ENCODE measurements around the gene EPHB2.

EPHB2 gene

DNA sequence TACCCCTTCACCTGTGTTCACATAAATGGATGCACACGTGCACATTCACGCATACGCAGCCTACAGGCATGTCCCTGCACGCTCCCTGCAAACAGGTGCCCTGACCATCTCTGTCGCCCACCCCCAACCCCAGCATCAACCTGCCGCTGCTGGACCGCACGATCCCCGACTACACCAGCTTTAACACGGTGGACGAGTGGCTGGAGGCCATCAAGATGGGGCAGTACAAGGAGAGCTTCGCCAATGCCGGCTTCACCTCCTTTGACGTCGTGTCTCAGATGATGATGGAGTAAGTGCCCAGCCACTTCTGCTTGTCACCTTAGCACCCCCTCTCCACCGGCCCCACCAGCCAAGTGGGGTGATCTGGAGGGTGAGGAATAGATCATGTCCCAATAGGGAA, 201.7 kb downstream of the EPHB2 start:
- Histone ChIP-seq H3K27ac (ENCODE audit: low read length) (no peak overlapping the region), H3K27me3 (ENCODE audit: control insufficient read depth, insufficient read depth, low read length) (no peaks in the 10 kb centered on the region), H3K9me3 (ENCODE audit: control insufficient read depth, insufficient read depth, low read length) (no peaks in the 10 kb centered on the region), H3K4me3 (ENCODE audit: low read length) (no peak overlapping the region), H3K4me1 (ENCODE audit: control insufficient read depth, insufficient read depth, low read length) (no peaks in the 10 kb centered on the region), H3K36me3 (ENCODE audit: control insufficient read depth, insufficient read depth, low read length) (no peaks in the 10 kb centered on the region)
- WGBS (ENCODE audit: insufficient coverage, insufficient read length) = no CpG with 5 or more reads among the region's 16 CpGs
- no peak for DNase-seq (ENCODE audit: low read depth, low spot score)

DNA sequence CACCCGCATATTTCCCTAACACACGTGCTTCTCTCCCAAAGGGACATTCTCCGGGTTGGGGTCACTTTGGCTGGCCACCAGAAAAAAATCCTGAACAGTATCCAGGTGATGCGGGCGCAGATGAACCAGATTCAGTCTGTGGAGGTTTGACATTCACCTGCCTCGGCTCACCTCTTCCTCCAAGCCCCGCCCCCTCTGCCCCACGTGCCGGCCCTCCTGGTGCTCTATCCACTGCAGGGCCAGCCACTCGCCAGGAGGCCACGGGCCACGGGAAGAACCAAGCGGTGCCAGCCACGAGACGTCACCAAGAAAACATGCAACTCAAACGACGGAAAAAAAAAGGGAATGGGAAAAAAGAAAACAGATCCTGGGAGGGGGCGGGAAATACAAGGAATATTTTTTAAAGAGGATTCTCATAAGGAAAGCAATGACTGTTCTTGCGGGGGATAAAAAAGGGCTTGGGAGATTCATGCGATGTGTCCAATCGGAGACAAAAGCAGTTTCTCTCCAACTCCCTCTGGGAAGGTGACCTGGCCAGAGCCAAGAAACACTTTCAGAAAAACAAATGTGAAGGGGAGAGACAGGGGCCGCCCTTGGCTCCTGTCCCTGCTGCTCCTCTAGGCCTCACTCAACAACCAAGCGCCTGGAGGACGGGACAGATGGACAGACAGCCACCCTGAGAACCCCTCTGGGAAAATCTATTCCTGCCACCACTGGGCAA, 202.9 kb downstream of the EPHB2 start:
- H3K4me1 ChIP-seq (ENCODE audit: control insufficient read depth, insufficient read depth, low read length) = no peaks in the 10 kb centered on the region
- no peak for DNase-seq (ENCODE audit: low read depth, low spot score)
- no peaks in the 10 kb centered on the region for H3K27me3 ChIP-seq (ENCODE audit: control insufficient read depth, insufficient read depth, low read length)
- no peaks in the 10 kb centered on the region for H3K36me3 ChIP-seq (ENCODE audit: control insufficient read depth, insufficient read depth, low read length)
- no CpG with 5 or more reads among the region's 24 CpGs for WGBS (ENCODE audit: insufficient coverage, insufficient read length)
- H3K9me3 ChIP-seq (ENCODE audit: control insufficient read depth, insufficient read depth, low read length) = no peaks in the 10 kb centered on the region
- H3K27ac ChIP-seq (ENCODE audit: low read length) = no peak overlapping the region
- no peak overlapping the region for H3K4me3 ChIP-seq (ENCODE audit: low read length)

DNA sequence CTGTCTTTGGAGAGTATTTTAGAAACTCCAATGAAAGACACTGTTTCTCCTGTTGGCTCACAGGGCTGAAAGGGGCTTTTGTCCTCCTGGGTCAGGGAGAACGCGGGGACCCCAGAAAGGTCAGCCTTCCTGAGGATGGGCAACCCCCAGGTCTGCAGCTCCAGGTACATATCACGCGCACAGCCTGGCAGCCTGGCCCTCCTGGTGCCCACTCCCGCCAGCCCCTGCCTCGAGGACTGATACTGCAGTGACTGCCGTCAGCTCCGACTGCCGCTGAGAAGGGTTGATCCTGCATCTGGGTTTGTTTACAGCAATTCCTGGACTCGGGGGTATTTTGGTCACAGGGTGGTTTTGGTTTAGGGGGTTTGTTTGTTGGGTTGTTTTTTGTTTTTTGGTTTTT, 203.5 kb downstream of the EPHB2 start:
- no peaks in the 10 kb centered on the region for H3K36me3 ChIP-seq (ENCODE audit: control insufficient read depth, insufficient read depth, low read length)
- DNase-seq (ENCODE audit: low read depth, low spot score) = no peak
- WGBS (ENCODE audit: insufficient coverage, insufficient read length) = no CpG with 5 or more reads among the region's 10 CpGs
- no peak overlapping the region for H3K27ac ChIP-seq (ENCODE audit: low read length)
- H3K4me1 ChIP-seq (ENCODE audit: control insufficient read depth, insufficient read depth, low read length) = no peaks in the 10 kb centered on the region
- no peak overlapping the region for H3K4me3 ChIP-seq (ENCODE audit: low read length)
- H3K27me3 ChIP-seq (ENCODE audit: control insufficient read depth, insufficient read depth, low read length) = no peaks in the 10 kb centered on the region
- no peaks in the 10 kb centered on the region for H3K9me3 ChIP-seq (ENCODE audit: control insufficient read depth, insufficient read depth, low read length)

DNA sequence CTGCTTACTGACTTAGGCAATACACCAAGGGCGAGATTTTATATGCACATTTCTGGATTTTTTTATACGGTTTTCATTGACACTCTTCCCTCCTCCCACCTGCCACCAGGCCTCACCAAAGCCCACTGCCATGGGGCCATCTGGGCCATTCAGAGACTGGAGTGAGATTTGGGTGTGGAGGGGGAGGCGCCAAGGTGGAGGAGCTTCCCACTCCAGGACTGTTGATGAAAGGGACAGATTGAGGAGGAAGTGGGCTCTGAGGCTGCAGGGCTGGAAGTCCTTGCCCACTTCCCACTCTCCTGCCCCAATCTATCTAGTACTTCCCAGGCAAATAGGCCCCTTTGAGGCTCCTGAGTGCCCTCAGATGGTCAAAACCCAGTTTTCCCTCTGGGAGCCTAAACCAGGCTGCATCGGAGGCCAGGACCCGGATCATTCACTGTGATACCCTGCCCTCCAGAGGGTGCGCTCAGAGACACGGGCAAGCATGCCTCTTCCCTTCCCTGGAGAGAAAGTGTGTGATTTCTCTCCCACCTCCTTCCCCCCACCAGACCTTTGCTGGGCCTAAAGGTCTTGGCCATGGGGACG, 204.1 kb downstream of the EPHB2 start:
- H3K4me1 ChIP-seq (ENCODE audit: control insufficient read depth, insufficient read depth, low read length) = no peaks in the 10 kb centered on the region
- DNase-seq (ENCODE audit: low read depth, low spot score) = no peak
- no peak overlapping the region for H3K4me3 ChIP-seq (ENCODE audit: low read length)
- no peaks in the 10 kb centered on the region for H3K27me3 ChIP-seq (ENCODE audit: control insufficient read depth, insufficient read depth, low read length)
- H3K36me3 ChIP-seq (ENCODE audit: control insufficient read depth, insufficient read depth, low read length) = no peaks in the 10 kb centered on the region
- WGBS (ENCODE audit: insufficient coverage, insufficient read length) = no CpG with 5 or more reads among the region's 8 CpGs
- no peak overlapping the region for H3K27ac ChIP-seq (ENCODE audit: low read length)
- no peaks in the 10 kb centered on the region for H3K9me3 ChIP-seq (ENCODE audit: control insufficient read depth, insufficient read depth, low read length)

DNA sequence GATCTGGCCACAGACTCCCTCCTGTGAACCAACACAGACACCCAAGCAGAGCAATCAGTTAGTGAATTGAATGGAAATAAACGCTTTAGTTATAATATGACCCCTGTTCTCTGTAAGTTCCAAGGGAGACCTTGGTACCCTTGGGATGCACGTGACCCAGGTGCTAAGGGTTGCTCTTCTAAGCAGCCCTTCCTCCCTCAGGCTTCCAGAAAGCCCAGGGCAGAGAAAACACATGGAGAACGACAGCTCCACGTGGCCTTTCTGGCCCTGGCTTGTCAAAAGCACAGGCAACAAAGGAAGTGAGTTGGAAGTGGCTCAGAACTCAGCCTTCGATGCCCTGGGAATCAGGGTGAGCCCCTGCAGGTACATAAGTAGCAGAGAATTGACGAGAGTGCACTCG, 204.6 kb downstream of the EPHB2 start:
- WGBS (ENCODE audit: insufficient coverage, insufficient read length) = no CpG with 5 or more reads among the region's 7 CpGs
- no peak overlapping the region for H3K4me3 ChIP-seq (ENCODE audit: low read length)
- H3K9me3 ChIP-seq (ENCODE audit: control insufficient read depth, insufficient read depth, low read length) = no peaks in the 10 kb centered on the region
- no peaks in the 10 kb centered on the region for H3K36me3 ChIP-seq (ENCODE audit: control insufficient read depth, insufficient read depth, low read length)
- H3K4me1 ChIP-seq (ENCODE audit: control insufficient read depth, insufficient read depth, low read length) = no peaks in the 10 kb centered on the region
- no peak for DNase-seq (ENCODE audit: low read depth, low spot score)
- H3K27me3 ChIP-seq (ENCODE audit: control insufficient read depth, insufficient read depth, low read length) = no peaks in the 10 kb centered on the region
- H3K27ac ChIP-seq (ENCODE audit: low read length) = no peak overlapping the region

DNA sequence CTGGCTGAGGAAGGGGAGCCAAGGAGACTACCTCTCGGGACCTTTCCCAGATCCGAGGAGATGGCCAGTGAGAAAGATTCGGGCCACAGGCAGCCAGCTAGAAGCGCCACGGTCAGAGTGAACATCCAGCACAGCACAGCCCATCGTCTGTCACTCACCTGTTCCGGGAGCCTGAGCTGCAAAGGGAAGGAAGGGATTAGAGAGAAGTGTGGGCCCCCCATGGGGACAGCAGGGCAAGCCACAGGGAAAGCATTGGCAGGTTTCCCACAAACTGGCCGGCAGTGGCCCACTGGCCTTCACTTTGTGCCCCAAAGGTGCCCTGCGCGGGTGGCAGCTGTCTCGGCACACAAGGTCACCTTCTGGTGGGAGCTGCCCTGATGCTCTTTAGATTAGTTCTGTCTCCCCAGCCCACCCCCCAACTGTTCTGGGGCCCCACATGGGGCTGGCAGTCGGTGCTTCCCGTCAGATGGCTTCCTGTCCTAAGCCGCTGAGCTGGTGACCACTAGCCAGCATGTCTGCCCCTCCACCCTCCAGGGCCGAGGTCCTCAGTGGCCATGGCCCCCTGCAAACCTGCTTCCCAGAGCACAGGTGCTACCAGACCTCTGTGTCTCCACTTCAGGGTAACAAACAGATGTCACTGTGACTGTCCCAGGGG, 205.3 kb downstream of the EPHB2 start:
- no CpG with 5 or more reads among the region's 15 CpGs for WGBS (ENCODE audit: insufficient coverage, insufficient read length)
- no peak overlapping the region for H3K4me3 ChIP-seq (ENCODE audit: low read length)
- no peak for DNase-seq (ENCODE audit: low read depth, low spot score)
- H3K27me3 ChIP-seq (ENCODE audit: control insufficient read depth, insufficient read depth, low read length) = no peaks in the 10 kb centered on the region
- no peak overlapping the region for H3K27ac ChIP-seq (ENCODE audit: low read length)
- no peaks in the 10 kb centered on the region for H3K36me3 ChIP-seq (ENCODE audit: control insufficient read depth, insufficient read depth, low read length)
- no peaks in the 10 kb centered on the region for H3K4me1 ChIP-seq (ENCODE audit: control insufficient read depth, insufficient read depth, low read length)
- H3K9me3 ChIP-seq (ENCODE audit: control insufficient read depth, insufficient read depth, low read length) = no peaks in the 10 kb centered on the region

DNA sequence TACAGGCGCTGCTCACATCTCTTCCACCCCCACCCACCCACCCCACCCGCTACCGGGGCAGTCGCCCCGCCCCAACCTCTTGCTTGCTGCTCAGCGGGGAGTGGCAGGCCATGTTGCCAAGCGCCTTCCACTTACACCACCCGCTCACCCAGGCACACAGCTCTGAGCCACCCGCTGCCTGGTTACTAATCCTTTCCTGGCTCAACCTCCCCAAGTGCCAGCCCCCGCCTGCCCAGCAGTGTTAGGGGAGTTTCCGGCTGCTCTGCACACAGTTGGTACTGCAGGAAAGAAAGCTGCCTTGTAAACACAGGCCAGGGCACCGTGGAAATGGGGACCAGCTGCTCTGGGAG, 205.8 kb downstream of the EPHB2 start:
- Histone ChIP-seq H3K9me3 (ENCODE audit: control insufficient read depth, insufficient read depth, low read length) (no peaks in the 10 kb centered on the region), H3K27me3 (ENCODE audit: control insufficient read depth, insufficient read depth, low read length) (no peaks in the 10 kb centered on the region), H3K36me3 (ENCODE audit: control insufficient read depth, insufficient read depth, low read length) (no peaks in the 10 kb centered on the region), H3K4me1 (ENCODE audit: control insufficient read depth, insufficient read depth, low read length) (no peaks in the 10 kb centered on the region), H3K27ac (ENCODE audit: low read length) (no peak overlapping the region), H3K4me3 (ENCODE audit: low read length) (no peak overlapping the region)
- DNase-seq (ENCODE audit: low read depth, low spot score) = no peak
- no CpG with 5 or more reads among the region's 12 CpGs for WGBS (ENCODE audit: insufficient coverage, insufficient read length)

DNA sequence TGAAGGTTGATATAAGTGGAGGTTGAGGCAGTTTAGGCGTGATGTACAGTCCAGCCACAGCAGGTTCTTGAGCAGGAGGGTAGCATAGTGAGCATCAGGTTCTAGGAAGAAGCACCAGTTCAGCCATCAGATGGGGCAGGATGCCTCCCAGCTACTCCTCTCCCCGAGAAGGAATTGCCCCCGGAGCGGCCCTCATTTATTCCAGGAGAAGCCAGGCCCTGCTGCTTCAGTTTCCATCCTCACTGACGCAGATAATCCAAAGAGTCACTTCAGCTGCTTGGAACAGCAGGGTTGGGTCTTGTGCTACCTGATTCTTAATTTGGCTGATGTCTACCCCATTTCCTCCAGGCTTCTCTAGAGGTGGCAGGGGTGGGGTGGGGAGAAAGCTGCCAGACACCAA, 207.3 kb downstream of the EPHB2 start:
- Histone ChIP-seq H3K36me3 (ENCODE audit: control insufficient read depth, insufficient read depth, low read length) (no peaks in the 10 kb centered on the region), H3K4me3 (ENCODE audit: low read length) (no peak overlapping the region), H3K27ac (ENCODE audit: low read length) (no peak overlapping the region), H3K9me3 (ENCODE audit: control insufficient read depth, insufficient read depth, low read length) (no peaks in the 10 kb centered on the region), H3K4me1 (ENCODE audit: control insufficient read depth, insufficient read depth, low read length) (no peaks in the 10 kb centered on the region), H3K27me3 (ENCODE audit: control insufficient read depth, insufficient read depth, low read length) (no peaks in the 10 kb centered on the region)
- WGBS (ENCODE audit: insufficient coverage, insufficient read length) = no CpG with 5 or more reads among the region's 5 CpGs
- DNase-seq (ENCODE audit: low read depth, low spot score) = no peak

DNA sequence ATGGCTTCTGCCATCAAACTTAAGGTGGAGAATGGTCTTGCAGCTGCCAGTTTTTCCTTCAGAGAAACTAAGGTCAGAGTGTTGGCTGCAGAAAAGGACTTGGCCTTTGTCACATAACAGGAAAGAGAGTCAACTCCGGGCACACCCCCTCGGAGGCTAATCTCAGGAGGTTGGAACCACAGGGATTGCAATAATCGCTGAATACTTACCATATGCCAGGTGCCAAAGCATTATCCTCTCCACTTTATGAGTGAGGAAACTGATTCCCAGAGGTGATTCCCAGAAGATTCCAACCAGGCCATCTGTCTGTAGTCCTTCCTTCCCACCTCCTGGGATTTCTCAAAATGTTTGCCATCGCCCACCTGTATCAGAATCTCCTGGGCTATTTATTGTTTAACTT, 208.0 kb downstream of the EPHB2 start:
- no peaks in the 10 kb centered on the region for H3K36me3 ChIP-seq (ENCODE audit: control insufficient read depth, insufficient read depth, low read length)
- no peaks in the 10 kb centered on the region for H3K27me3 ChIP-seq (ENCODE audit: control insufficient read depth, insufficient read depth, low read length)
- no peak for DNase-seq (ENCODE audit: low read depth, low spot score)
- H3K4me1 ChIP-seq (ENCODE audit: control insufficient read depth, insufficient read depth, low read length) = no peaks in the 10 kb centered on the region
- WGBS (ENCODE audit: insufficient coverage, insufficient read length) = no CpG with 5 or more reads among the region's 4 CpGs
- H3K9me3 ChIP-seq (ENCODE audit: control insufficient read depth, insufficient read depth, low read length) = no peaks in the 10 kb centered on the region
- H3K27ac ChIP-seq (ENCODE audit: low read length) = no peak overlapping the region
- no peak overlapping the region for H3K4me3 ChIP-seq (ENCODE audit: low read length)

DNA sequence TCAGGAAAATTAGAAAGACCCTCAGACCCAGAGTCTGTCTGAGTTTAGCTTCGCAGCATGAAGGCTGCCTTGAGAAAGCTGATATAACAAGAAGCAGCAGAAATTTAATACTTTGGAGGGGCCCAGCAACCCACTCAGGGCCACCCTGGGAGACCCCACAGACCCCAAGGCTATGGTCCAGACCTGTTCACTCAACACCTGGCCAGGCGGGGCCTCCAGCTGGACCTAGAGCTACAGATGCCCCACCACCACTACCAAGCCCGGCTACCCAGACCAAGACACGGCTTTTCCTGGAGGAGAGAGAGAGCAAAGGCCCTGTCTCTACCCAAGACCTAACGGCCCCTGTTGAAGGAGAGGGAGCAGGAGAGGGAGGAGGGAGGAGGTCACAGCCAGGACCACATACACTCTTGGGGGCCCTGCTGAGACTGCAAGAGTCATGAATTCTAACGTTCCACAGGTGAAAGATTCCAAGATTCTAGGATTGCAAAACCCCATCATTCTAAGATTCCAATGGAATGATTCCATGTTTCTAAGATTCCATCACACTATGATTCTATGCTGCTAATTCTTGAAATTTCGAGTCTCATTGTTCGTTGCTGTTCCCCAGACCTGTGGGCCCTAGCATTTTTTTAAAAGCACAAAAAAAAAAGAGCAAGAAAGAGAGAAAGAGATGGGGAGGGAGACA, 208.8 kb downstream of the EPHB2 start:
- DNase-seq (ENCODE audit: low read depth, low spot score) = no peak
- no peak overlapping the region for H3K27ac ChIP-seq (ENCODE audit: low read length)
- H3K9me3 ChIP-seq (ENCODE audit: control insufficient read depth, insufficient read depth, low read length) = no peaks in the 10 kb centered on the region
- WGBS (ENCODE audit: insufficient coverage, insufficient read length) = no CpG with 5 or more reads among the region's 8 CpGs
- no peaks in the 10 kb centered on the region for H3K36me3 ChIP-seq (ENCODE audit: control insufficient read depth, insufficient read depth, low read length)
- H3K27me3 ChIP-seq (ENCODE audit: control insufficient read depth, insufficient read depth, low read length) = no peaks in the 10 kb centered on the region
- no peak overlapping the region for H3K4me3 ChIP-seq (ENCODE audit: low read length)
- H3K4me1 ChIP-seq (ENCODE audit: control insufficient read depth, insufficient read depth, low read length) = no peaks in the 10 kb centered on the region
